Common myeloid progenitor, CD34-positive (primary cell): ENCODE results near the gene BPIFB4.

ENCODE experiments used
- CTCF ChIA-PET: fragments of 350-600 bp; sonication (Branson Sonifier 250); formaldehyde crosslinking; loops from one replicate; lab custom pipeline; 2021; ENCODE audit warnings: antibody characterized with exemption; lab: Charles Lee
- POLR2A ChIA-PET: fragments of 350-600 bp; sonication (Branson Sonifier 250); formaldehyde crosslinking; loops from one replicate; lab custom pipeline; 2021; ENCODE audit warnings: antibody characterized with exemption; lab: Charles Lee
- DNase-seq, 3 donors: peaks; one replicate each; pipeline versions ENCODE4 v3.0.0 to v3.0.0-alpha.2; 2013
- H3K27ac ChIP-seq, 2 experiments: 1 replicate in 1 of 2; 2 replicates in 1 of 2; pipeline ENCODE4 v1.7.0; 2013; ENCODE audit warnings: inconsistent platforms in 2 of 2, low read length in 2 of 2, mild to moderate bottlenecking in 2 of 2, low read depth in 1 of 2, moderate library complexity in 1 of 2; ENCODE audit not compliant: severe bottlenecking in 2 of 2, insufficient read depth in 1 of 2, poor library complexity in 1 of 2
- H3K27me3 ChIP-seq, 5 experiments: replicated peaks in 2 of 5; 1 replicate in 3 of 5; 2 replicates in 2 of 5; pipeline versions ENCODE4 v1.6.1 to v1.7.0; 2013; ENCODE audit warnings: low read length in 4 of 5, mild to moderate bottlenecking in 2 of 5, moderate library complexity in 2 of 5, inconsistent platforms in 1 of 5; ENCODE audit not compliant: insufficient read depth in 5 of 5, control insufficient read depth in 4 of 5
- H3K36me3 ChIP-seq, 4 experiments: 1 replicate in 2 of 4; 2 replicates in 2 of 4; pipeline versions ENCODE4 v1.6.1 to v1.7.0; 2013; ENCODE audit warnings: low read length in 3 of 4, control low read depth in 1 of 4, mild to moderate bottlenecking in 1 of 4; ENCODE audit not compliant: control insufficient read depth in 4 of 4, insufficient read depth in 4 of 4
- H3K4me1 ChIP-seq, 4 experiments: 1 replicate in 3 of 4; 2 replicates in 1 of 4; pipeline versions ENCODE4 v1.6.1 to v1.7.1; 2013; ENCODE audit warnings: low read length in 3 of 4, mild to moderate bottlenecking in 3 of 4, control low read depth in 1 of 4, inconsistent platforms in 1 of 4, moderate library complexity in 1 of 4; ENCODE audit not compliant: control insufficient read depth in 4 of 4, insufficient read depth in 4 of 4; ENCODE audit errors: control extremely low read depth in 1 of 4
- H3K4me3 ChIP-seq, 7 experiments: 1 replicate in 4 of 7; 2 replicates in 3 of 7; pipeline versions ENCODE4 v1.5.1 to v1.7.0; 2013; ENCODE audit warnings: mild to moderate bottlenecking in 7 of 7, low read length in 6 of 7, moderate library complexity in 6 of 7, inconsistent platforms in 2 of 7, low read depth in 2 of 7, control low read depth in 1 of 7; ENCODE audit not compliant: insufficient read depth in 4 of 7, control insufficient read depth in 1 of 7; ENCODE audit errors: extremely low read depth in 1 of 7
- H3K9me3 ChIP-seq, 5 experiments: 1 replicate in 4 of 5; 2 replicates in 1 of 5; pipeline versions ENCODE4 v1.6.1 to v1.7.1; 2013; ENCODE audit warnings: low read length in 4 of 5, mild to moderate bottlenecking in 2 of 5, inconsistent platforms in 1 of 5, low read depth in 1 of 5, moderate library complexity in 1 of 5; ENCODE audit not compliant: control insufficient read depth in 4 of 5, insufficient read depth in 2 of 5; ENCODE audit errors: control extremely low read depth in 1 of 5
- WGBS: methylation state at CpG from one replicate; pipeline ENCODE4 v1.1.5; 2013; ENCODE audit not compliant: insufficient coverage; 5-methylcytosine and 5-hydroxymethylcytosine counted together

BPIFB4 gene

DNA sequence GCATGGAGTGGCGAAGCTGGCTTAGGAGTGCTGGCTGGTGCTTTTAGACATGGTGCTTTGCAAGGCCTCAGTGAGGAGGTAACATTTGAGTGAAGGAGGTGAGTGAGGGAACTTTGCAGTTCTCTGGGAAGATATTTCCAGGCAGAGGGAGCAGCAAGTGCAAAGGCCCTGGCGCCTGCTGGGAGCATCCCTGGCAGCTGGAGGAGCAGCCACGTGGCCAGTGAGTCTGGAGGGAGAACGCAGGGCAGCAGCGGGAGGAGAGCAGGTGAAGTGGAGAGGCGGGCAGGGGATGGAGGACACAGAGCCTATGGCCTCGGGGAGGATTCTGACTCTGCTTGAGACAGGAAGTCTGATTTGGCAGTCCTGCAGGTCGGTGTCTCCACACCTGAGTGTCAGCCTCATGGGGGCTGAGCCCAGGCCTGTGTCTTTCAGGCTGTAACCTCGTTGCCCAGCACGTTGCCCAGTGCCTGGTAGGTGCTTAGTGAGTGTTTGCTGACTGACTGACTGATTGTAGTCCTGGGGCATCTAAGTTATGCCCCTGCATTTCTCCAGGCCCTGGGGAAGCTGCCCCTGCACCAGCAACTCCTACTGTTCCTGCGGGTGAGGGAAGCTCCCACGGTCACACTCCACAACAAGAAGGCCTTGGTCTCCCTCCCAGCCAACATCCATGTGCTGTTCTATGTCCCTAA lies 11.0 kb upstream of the BPIFB4 start:
- CTCF ChIA-PET, result interaction anchor here (0.9 to 1.3 kb wide), 2 partner anchors 8 to 21 kb away, joined by 3 to 4 read pairs; no protein-coding TSS in a partner anchor
- DNase-seq, result no peak
- Histone ChIP-seq H3K27me3 (no peaks in the 10 kb centered on the region), H3K36me3 (no peaks in the 10 kb centered on the region), H3K4me1 (peaks cover 0 to 37% (median 34%) of the 10 kb centered on the region in 4 experiments), H3K27ac (no peak overlapping the region), H3K9me3 (peaks cover 0 to 1% (median 0%) of the 10 kb centered on the region in 5 experiments), H3K4me3 (no peak overlapping the region)
- POLR2A ChIA-PET, result interaction anchor here (0.6 kb wide), 1 partner anchor 30 kb away, joined by 4 read pairs; no protein-coding TSS in a partner anchor
- 89% methylated on average over 10 of the region's 12 CpGs for WGBS

DNA sequence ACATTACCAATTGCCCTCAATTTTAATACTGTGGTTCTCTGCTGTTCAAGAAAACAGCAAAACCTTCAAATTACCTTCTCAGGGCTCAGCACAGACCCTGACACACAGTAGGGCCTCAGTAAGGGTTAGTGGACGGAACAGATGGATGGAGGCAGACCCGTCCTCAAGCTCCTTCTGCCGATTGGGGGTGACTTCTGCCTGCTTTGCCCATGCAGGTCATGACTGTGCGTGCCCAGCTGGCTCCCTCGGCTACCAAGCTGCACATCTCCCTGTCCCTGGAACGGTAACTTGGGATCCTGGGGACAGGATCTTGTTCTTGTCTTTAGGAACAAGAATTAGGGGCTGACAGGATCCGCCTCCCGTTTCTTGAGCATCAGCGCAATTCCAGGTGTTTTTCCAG lies 9.8 kb upstream of the BPIFB4 start:
- Histone ChIP-seq H3K36me3 (no peaks in the 10 kb centered on the region), H3K4me1 (peaks cover 0 to 37% (median 34%) of the 10 kb centered on the region in 4 experiments), H3K9me3 (peaks cover 0 to 1% (median 0%) of the 10 kb centered on the region in 5 experiments), H3K4me3 (no peak overlapping the region), H3K27ac (no peak overlapping the region), H3K27me3 (no peaks in the 10 kb centered on the region)
- DNase-seq, result peak in 1 of 3 donors; percentile 6
- 81% methylated on average over 7 of the region's 9 CpGs for WGBS
- ChIA-PET POLR2A (no interaction called here), CTCF (interaction anchor here (0.9 to 1.3 kb wide), 2 partner anchors 9 to 20 kb away, joined by 3 to 4 read pairs; no protein-coding TSS in a partner anchor)

DNA sequence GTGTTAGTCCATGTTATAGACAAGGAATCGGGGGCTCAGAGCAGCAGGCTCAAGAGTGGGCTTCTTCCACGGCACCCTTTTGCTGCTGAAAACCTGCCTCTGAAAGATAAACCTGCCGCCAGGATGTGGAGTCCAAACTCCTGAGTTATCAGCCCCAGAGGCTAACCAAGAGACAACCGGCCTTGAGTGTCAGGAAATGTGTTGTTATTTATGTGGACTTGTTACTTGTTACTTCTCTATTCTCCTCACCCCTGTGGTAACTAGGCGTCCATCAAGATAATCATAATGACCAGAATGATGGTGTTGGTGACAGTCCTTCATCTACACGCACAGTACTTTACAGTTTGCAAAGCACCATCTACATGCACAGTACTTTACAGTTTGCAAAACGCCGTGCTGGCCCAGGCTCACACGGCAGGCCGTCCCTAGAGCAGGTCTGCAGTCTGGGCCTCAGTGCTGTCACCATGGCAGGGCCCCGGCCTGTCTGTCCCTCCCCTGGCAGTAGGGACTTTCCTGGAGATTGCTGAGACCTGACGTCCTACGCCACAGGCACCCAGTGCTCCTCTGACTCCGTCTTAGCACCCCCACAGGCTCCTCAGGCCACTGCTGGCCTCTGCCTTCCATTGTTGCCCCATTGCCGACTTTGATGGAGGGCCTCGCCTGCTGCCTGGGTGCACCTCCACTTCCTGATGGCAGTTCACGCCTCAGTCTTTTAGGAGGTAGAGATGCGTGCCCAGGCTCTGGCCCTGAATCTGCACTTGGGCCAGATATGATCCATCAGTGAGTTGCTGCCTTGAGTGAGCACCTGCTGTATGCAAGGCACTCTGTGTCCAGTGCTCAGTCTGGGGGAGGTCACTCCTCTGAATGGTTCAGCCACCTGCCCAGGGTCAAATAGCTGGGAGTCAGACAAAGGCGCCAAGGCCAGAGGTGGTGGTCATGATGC lies 9.1 kb upstream of the BPIFB4 start:
- Histone ChIP-seq H3K36me3 (no peaks in the 10 kb centered on the region), H3K4me1 (peaks cover 0 to 37% (median 34%) of the 10 kb centered on the region in 4 experiments), H3K4me3 (no peak overlapping the region), H3K27ac (no peak overlapping the region), H3K9me3 (peaks cover 0 to 1% (median 0%) of the 10 kb centered on the region in 5 experiments), H3K27me3 (no peaks in the 10 kb centered on the region)
- POLR2A ChIA-PET, result no interaction called here
- peak; percentile 41 to 82 (median 69) for DNase-seq
- WGBS, result 64% methylated on average over 17 of the region's 19 CpGs
- CTCF ChIA-PET, result interaction anchor here (1.5 kb wide), 1 partner anchor 168 kb away, joined by 4 read pairs; no protein-coding TSS in a partner anchor

DNA sequence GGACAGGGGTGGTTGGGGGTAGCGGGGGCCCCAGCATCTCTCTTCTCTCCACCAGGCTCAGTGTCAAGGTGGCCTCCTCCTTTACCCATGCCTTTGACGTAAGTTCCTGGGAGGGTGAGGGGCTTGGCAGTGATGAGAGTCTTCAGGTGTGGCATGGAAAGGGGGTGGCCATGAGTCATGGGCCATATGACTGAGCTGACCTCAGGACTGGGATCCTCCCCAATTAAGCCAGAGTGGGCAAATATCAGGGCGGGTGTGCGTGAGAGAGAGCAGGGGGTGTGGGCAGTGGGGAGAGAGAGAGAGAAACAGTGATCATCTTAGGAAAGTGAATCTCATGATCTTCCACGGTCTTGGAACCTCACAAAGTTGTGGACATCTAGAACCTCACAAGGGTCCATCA lies 8.2 kb upstream of the BPIFB4 start:
- CTCF ChIA-PET, result interaction anchor here (1.5 to 1.8 kb wide), 2 partner anchors 14 to 169 kb away, joined by 4 to 6 read pairs; no protein-coding TSS in a partner anchor
- DNase-seq, result peak in 1 of 3 donors; percentile 17
- 75% methylated on average over 2 of the region's 5 CpGs for WGBS

GRCh38 chr20:33072362-33072761 lies 7.1 kb upstream of the BPIFB4 start:
- Histone ChIP-seq H3K4me1 (peaks cover 0 to 36% (median 33%) of the 10 kb centered on the region in 4 experiments), H3K27ac (no peak overlapping the region), H3K27me3 (no peaks in the 10 kb centered on the region), H3K9me3 (peaks cover 0 to 1% (median 0%) of the 10 kb centered on the region in 5 experiments), H3K36me3 (no peaks in the 10 kb centered on the region), H3K4me3 (no peak overlapping the region)
- DNase-seq, result no peak
- CTCF ChIA-PET, result interaction anchor here (1.5 to 1.8 kb wide), 2 partner anchors 13 to 170 kb away, joined by 4 to 6 read pairs; no protein-coding TSS in a partner anchor
- POLR2A ChIA-PET, result no interaction called here
- 100% methylated on average over 3 of the region's 4 CpGs for WGBS

More for the DNA sequence above, 8.2 kb upstream of the BPIFB4 start:
- peaks cover 0 to 1% (median 0%) of the 10 kb centered on the region in 5 experiments for H3K9me3 ChIP-seq
- no peaks in the 10 kb centered on the region for H3K36me3 ChIP-seq
- POLR2A ChIA-PET, result no interaction called here
- H3K27me3 ChIP-seq, result no peaks in the 10 kb centered on the region
- peaks cover 0 to 37% (median 34%) of the 10 kb centered on the region in 4 experiments for H3K4me1 ChIP-seq
- no peak overlapping the region for H3K4me3 ChIP-seq
- no peak overlapping the region for H3K27ac ChIP-seq

DNA sequence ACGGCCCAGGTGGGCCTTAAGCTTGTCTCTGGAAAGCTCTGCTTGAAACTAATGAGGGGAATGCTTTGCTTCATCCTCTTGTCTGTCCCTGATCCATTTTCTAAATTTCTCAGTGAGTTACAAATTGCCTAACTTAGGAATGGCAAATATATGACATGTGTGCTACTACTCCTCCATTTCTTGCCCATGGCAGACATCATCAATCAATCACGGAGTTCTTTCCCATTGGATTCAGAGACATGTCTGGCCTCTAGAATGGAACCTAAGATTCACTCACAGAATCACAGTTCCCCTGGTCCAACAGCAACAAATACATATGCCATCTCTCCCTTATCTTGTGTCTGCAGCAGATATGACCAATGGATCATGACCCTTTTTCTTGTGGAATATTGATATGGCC lies 6.6 kb upstream of the BPIFB4 start:
- H3K4me3 ChIP-seq, result no peak overlapping the region
- CTCF ChIA-PET, result interaction anchor here (1.8 to 6.3 kb wide), 2 partner anchors 13 to 172 kb away, joined by 6 to 36 read pairs; no protein-coding TSS in a partner anchor
- H3K9me3 ChIP-seq, result peaks cover 0 to 1% (median 0%) of the 10 kb centered on the region in 5 experiments
- no peak for DNase-seq
- WGBS, result 100% methylated on average over 2 of the region's 2 CpGs
- POLR2A ChIA-PET, result no interaction called here
- peaks cover 0 to 32% (median 29%) of the 10 kb centered on the region in 4 experiments for H3K4me1 ChIP-seq
- no peaks in the 10 kb centered on the region for H3K36me3 ChIP-seq
- H3K27me3 ChIP-seq, result no peaks in the 10 kb centered on the region
- H3K27ac ChIP-seq, result no peak overlapping the region
